Epithelial cell of esophagus (primary cell): ENCODE measurements around the gene PCSK6.

ENCODE experiments used
- DNase-seq: peaks from one replicate; pipeline ENCODE4 v3.0.0; 2010; ENCODE audit warnings: low read depth
- H3K4me3 ChIP-seq: 2 replicates; pipeline ENCODE4 v1.5.1; 2011; ENCODE audit warnings: mild to moderate bottlenecking, low read length, control low read depth
- TF ChIP-seq, protein P1 (sequence below): IDR thresholded peaks from 2 replicates; pipeline ENCODE4 v1.5.1; 2011; ENCODE audit warnings: low read depth, mild to moderate bottlenecking, low read length, control low read depth, inconsistent platforms; ENCODE audit not compliant: insufficient read depth; ENCODE audit errors: missing control alignments

The PCSK6 gene

DNA sequence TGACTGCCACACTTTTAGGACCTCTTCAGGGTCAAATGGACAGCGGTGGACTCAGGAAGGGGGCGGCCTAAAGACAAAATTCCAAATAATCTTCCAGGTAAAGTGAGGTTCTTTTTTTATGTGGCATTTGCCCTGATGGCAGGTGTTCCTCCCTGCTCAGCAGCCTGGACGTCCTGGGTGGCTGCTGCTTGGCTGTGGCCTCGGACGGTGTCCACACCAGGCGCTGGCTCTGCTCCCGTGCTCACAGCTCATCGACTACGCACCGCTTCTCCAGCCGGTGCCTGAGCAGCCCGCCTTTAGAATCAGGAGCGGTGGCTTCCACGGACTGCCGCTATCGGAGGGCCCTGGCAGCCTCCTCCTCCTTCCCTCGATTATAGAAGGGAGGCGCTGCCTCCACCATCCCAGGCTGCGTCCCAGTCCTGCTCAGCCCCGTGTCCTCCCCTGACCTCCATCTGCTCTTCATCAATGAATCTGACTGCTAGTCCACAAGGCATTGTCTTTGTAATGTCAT, 41.9 kb downstream of the PCSK6 start:
- TF ChIP-seq, protein P1, sequence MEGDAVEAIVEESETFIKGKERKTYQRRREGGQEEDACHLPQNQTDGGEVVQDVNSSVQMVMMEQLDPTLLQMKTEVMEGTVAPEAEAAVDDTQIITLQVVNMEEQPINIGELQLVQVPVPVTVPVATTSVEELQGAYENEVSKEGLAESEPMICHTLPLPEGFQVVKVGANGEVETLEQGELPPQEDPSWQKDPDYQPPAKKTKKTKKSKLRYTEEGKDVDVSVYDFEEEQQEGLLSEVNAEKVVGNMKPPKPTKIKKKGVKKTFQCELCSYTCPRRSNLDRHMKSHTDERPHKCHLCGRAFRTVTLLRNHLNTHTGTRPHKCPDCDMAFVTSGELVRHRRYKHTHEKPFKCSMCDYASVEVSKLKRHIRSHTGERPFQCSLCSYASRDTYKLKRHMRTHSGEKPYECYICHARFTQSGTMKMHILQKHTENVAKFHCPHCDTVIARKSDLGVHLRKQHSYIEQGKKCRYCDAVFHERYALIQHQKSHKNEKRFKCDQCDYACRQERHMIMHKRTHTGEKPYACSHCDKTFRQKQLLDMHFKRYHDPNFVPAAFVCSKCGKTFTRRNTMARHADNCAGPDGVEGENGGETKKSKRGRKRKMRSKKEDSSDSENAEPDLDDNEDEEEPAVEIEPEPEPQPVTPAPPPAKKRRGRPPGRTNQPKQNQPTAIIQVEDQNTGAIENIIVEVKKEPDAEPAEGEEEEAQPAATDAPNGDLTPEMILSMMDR, result no peak
- DNase-seq, result no peak

DNA sequence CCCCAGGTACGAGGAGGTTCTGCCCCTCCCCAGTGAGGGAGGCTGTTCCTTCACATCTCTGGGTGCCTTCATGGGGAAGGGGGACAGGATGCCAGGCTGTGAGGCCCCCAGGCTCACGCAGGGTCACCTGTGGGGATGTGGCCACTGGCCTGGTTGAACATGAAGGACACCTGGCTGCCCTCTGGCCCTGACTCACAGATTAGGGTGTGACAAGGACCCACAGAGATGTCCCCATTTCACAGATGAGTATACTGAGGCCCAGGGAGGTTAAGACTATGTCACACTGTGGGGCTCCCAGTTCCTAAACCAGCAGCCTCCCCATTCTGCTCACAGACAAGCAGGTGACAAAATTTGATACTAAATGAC, 42.4 kb downstream of the PCSK6 start:
- H3K4me3 ChIP-seq, result no peak overlapping the region
- no peak for DNase-seq
- TF ChIP-seq, protein P1, result no peak

More for the DNA sequence above, 41.9 kb downstream of the PCSK6 start:
- H3K4me3 ChIP-seq, result no peak overlapping the region

DNA sequence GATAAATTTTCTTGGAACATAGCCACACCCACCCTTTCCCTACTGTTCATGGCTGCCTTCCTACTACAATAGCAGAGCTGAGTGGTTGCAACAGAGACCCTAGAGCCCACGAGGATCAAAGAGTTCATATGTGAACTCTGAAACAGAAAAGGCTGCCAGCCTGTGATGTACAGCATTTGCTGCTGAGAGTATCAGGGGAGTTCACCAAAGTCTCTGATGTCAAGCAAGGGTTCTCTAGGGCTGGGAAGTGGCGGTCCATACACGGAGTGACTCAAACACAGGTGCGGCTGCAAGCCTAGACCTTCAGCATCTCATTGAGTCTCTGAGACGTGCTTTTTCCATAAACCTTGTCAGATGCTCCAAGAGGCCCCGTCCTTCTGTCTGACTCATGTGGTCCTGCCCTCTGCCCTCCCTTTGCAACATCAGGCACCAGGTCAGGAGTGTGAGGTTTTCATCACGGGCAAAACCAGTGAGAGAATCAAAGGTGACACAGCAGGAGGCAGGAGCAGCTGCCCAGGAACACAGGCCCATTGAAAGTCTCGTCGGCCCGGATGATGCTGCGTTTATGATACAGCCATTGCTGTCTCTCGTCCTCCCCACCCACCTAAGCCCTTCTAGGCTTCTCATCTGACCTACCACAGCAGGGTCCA, 42.9 kb downstream of the PCSK6 start:
- TF ChIP-seq, protein P1, result no peak
- H3K4me3 ChIP-seq, result no peak overlapping the region
- no peak for DNase-seq

DNA sequence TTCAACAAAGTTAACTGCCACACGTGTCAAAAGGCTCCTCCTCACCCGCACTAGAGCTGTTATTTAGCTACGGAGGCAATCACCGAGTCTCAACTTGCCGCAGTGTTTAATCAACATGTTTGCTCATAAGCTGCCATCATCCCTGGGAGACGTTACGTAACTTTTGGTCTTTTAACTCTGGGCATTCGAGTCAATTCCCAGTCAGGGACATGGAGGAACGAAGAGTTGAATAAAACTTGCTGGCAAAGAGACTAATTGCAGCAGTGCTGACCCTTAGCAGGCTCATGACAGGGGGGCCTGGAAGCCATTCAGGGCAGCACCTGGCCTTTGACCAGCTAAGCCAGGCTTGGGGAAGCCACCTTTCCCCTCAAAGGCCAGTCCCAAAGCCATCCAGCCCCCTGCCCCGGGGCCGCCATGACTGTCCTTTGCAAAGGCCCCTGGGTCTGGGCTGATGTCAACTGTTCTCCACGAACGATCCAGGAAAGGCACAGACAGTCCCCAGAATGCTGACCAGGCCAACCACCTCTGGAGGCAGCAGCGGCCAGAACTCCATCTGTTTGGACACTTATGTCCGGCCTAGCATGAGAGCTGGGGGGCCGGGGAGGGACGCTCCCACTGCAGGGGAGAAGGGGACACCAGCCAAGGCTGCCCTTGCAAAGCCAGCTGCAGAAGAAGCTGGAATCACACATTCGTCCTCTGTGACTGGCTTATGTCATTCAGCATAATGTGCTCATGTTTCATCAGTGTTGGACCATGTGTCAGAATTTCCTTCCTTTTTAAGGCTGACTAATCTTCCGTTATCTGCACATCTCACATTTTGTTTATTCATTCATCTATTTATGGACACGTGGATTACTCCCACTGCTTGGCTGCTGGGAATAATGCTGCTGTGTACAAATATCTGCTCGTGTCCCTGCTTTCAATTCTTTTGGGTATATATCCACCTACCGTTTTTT, 43.7 kb downstream of the PCSK6 start:
- TF ChIP-seq, protein P1, result no peak
- peak; percentile 96 for DNase-seq

DNA sequence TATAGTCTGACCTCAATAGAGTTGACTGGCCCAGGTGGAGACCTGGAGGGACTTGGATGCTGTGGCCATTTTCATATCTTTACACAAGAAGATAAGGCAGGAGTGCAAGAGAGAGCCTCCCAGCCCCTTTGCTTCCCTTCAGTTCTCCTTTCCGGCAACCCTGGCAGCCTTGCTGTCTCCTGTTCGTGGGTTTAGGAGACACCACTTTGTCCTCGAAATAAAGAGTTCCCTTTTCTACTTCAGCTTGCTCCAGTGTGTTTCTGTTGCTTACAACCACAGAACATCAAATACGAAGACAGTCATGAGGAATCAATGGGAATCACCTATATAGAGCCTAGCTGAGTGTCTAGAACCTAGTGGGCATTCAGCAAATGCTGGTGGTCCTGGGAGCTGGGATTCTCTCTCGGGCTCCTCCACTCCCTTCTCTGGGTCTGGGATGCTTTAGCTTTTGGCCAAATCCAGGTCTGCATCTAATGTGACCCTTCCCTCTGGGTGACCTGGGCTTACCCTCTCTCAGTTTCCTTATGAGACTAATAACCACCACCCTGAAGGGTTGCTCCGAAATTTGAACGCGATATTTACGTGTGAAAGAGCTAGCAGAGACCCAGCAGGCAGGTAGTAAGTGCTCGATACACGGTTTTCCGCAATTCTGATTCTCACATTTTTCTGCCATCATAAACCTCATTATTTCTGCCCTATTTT, 44.5 kb downstream of the PCSK6 start:
- DNase-seq, result no peak
- no peak overlapping the region for H3K4me3 ChIP-seq
- TF ChIP-seq, protein P1, result no peak

More for the DNA sequence above, 43.7 kb downstream of the PCSK6 start:
- H3K4me3 ChIP-seq, result no peak overlapping the region

DNA sequence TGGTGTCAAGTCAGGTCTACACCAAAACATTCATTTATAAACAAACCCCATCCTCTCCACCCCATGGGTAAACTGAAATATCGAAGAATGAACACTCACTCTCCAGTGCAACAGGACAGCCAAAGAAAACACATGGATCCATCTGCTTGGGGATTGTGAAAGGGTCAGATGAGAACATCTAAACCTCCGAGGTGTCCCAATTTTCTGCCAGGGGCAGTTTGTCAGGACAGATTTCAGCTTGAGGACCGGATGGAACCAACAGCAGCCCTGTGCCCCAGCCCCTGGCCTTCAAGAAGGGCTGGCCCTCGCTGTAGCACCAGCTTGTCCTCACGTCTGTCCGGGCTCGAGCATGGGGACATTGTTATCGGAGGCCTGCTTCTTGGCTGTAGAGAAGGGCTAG, 45.5 kb downstream of the PCSK6 start:
- TF ChIP-seq, protein P1, result no peak
- DNase-seq, result no peak

More for the DNA sequence above, 45.5 kb downstream of the PCSK6 start:
- no peak overlapping the region for H3K4me3 ChIP-seq
